ENCODE data around the gene WWOX.

The WWOX gene

GRCh38 chr16:78242239-78242630 is 142.8 kb downstream of the WWOX start:
- TF ChIP-seq TAF1 (IDR thresholded peaks at IDR 0.05; ENCODE audit: borderline replicate concordance, insufficient read depth, low read length) (no peak), FOXP2 (optimal IDR thresholded peaks at IDR 0.05; ENCODE audit: borderline replicate concordance, extremely low read depth, extremely low read length, insufficient read depth) (no peak), REST (IDR thresholded peaks at IDR 0.05; ENCODE audit: insufficient read depth in 1 of 2, low read depth in 2 of 2, low read length in 2 of 2) (no peak), SIN3A (IDR thresholded peaks at IDR 0.05; ENCODE audit: borderline replicate concordance, insufficient read depth, low read length) (no peak), POLR2AphosphoS5 (IDR thresholded peaks at IDR 0.05; ENCODE audit: low read depth, low read length) (no peak)

- TF ChIP-seq FOXP2 (optimal IDR thresholded peaks at IDR 0.05; ENCODE audit: borderline replicate concordance, extremely low read depth, extremely low read length, insufficient read depth) (no peak), POLR2AphosphoS5 (IDR thresholded peaks at IDR 0.05; ENCODE audit: low read depth, low read length) (no peak), SIN3A (IDR thresholded peaks at IDR 0.05; ENCODE audit: borderline replicate concordance, insufficient read depth, low read length) (no peak), TAF1 (IDR thresholded peaks at IDR 0.05; ENCODE audit: borderline replicate concordance, insufficient read depth, low read length) (no peak), REST (IDR thresholded peaks at IDR 0.05; ENCODE audit: insufficient read depth in 1 of 2, low read depth in 2 of 2, low read length in 2 of 2) (no peak)
Measured at GRCh38 chr16:78244131-78244895, 144.9 kb downstream of the WWOX start.

DNA sequence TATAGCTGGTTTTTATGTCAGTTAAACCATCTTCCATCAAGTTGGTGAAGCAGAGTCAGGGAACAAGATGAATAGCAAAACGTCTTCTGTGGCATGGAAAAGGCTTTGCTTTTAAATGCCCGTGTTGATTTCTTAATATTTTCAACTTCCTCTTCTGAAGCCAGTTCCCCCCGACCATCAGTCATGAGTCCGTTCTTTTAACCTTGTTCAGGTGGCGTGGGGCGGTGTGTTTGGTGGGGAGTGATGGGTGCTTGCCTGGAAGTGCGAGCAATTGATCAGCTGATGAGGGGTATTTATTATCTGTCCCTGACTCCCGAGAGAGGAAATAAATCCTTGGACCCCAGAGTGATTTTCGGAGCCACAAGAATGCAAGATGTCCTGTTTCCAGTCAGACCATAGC is 147.1 kb downstream of the WWOX start:
- TF ChIP-seq SIN3A (IDR thresholded peaks at IDR 0.05; ENCODE audit: borderline replicate concordance, insufficient read depth, low read length) (no peak), TAF1 (IDR thresholded peaks at IDR 0.05; ENCODE audit: borderline replicate concordance, insufficient read depth, low read length) (no peak), FOXP2 (optimal IDR thresholded peaks at IDR 0.05; ENCODE audit: borderline replicate concordance, extremely low read depth, extremely low read length, insufficient read depth) (no peak), REST (IDR thresholded peaks at IDR 0.05; ENCODE audit: insufficient read depth in 1 of 2, low read depth in 2 of 2, low read length in 2 of 2) (no peak)

GRCh38 chr16:78249056-78249455 is 149.6 kb downstream of the WWOX start:
- TF ChIP-seq SIN3A (IDR thresholded peaks at IDR 0.05; ENCODE audit: borderline replicate concordance, insufficient read depth, low read length), result no peak
- no peak for TF ChIP-seq REST (IDR thresholded peaks at IDR 0.05; ENCODE audit: insufficient read depth in 1 of 2, low read depth in 2 of 2, low read length in 2 of 2)
- no peak for TF ChIP-seq FOXP2 (optimal IDR thresholded peaks at IDR 0.05; ENCODE audit: borderline replicate concordance, extremely low read depth, extremely low read length, insufficient read depth)
- no peak for TF ChIP-seq POLR2AphosphoS5 (IDR thresholded peaks at IDR 0.05; ENCODE audit: low read depth, low read length)
- no peak for TF ChIP-seq TAF1 (IDR thresholded peaks at IDR 0.05; ENCODE audit: borderline replicate concordance, insufficient read depth, low read length)
